H1 (cell line): ENCODE data around the gene CNST. TPM values are rescaled to one million over a fixed set of nuclear protein-coding genes. Genes with fewer than 3 reads are reported as not detected.

ENCODE experiments used
- CREB1 ChIP-seq: IDR thresholded peaks from 2 replicates; pipeline ENCODE4 v1.6.1; 2012; ENCODE audit warnings: inconsistent platforms
- GABPA ChIP-seq: IDR thresholded peaks from 2 replicates; pipeline ENCODE4 v1.6.1; 2011; ENCODE audit warnings: mild to moderate bottlenecking, low read length, moderate library complexity, borderline replicate concordance; ENCODE audit not compliant: insufficient read depth
- SIX5 ChIP-seq: IDR thresholded peaks from 2 replicates; pipeline ENCODE4 v1.6.1; 2011; ENCODE audit warnings: mild to moderate bottlenecking, low read depth, low read length
- polyA plus RNA-seq, 7 experiments: library from polyadenylated mRNA; depleted of rRNA in 3 of 7; stranded (reverse) in 5 of 7; unstranded in 2 of 7; fragments of >200 nt in 5 of 7; fragments of 200-250 nt in 2 of 7; gene quantifications; 1 replicate in 5 of 7; 2 replicates in 1 of 7; 4 replicates in 1 of 7; pipeline versions ENCODE4 v1.2.1 to v1.2.3, GENCODE V29; 2011 to 2013; ENCODE audit warnings: missing spikeins in 2 of 7, mixed read lengths in 2 of 7
- total RNA-seq: library from RNA; stranded (reverse); fragmentation: NEBNext Ultra II Directional; extraction: Animal tissue kit (Norgen Biotek cat#: 25700); gene quantifications from 2 replicates; pipeline ENCODE4 v1.2.1, GENCODE V29; 2021

CNST gene
- total and polyA plus RNA-seq, 2 of the 8 experiments (the other 6 are each of a cell fraction or from before 2014, with no cell fraction given) = 5.3 to 21.3 TPM

- TF ChIP-seq SIX5 = no peak
- TF ChIP-seq GABPA = no peak
- no peak for TF ChIP-seq CREB1
- TF ChIP-seq, all 59 proteins: peak for 0
Measured at GRCh38 chr1:246641394-246641793, 75.1 kb downstream of the CNST start (continued).
